Parathyroid adenoma (tissue), 2 donors: Measurements from ENCODE around the gene C15orf62.

Experiments
- H2AFZ ChIP-seq: fragments of 300-600 bp; sonication (generic); one replicate; pipeline ENCODE4 v1.7.0; 2017; ENCODE audit warnings: antibody characterized with exemption, mild to moderate bottlenecking
- H3K27ac ChIP-seq: fragments of 300-600 bp; sonication (generic); one replicate; pipeline ENCODE4 v1.7.0; 2017
- H3K27me3 ChIP-seq: fragments of 300-600 bp; sonication (generic); one replicate; pipeline ENCODE4 v1.7.0; 2017; ENCODE audit warnings: low read length; ENCODE audit not compliant: control insufficient read depth, insufficient read depth
- H3K36me3 ChIP-seq: fragments of 300-600 bp; sonication (generic); one replicate; pipeline ENCODE4 v1.7.0; 2017; ENCODE audit warnings: low read length; ENCODE audit not compliant: control insufficient read depth, insufficient read depth
- H3K4me1 ChIP-seq: fragments of 300-600 bp; sonication (generic); one replicate; pipeline ENCODE4 v1.7.0; 2017; ENCODE audit warnings: control low read depth
- H3K4me2 ChIP-seq: fragments of 300-600 bp; sonication (generic); one replicate; pipeline ENCODE4 v1.7.0; 2017; ENCODE audit warnings: low read length
- H3K4me3 ChIP-seq: fragments of 300-600 bp; sonication (generic); one replicate; pipeline ENCODE4 v1.7.0; 2017; ENCODE audit warnings: low read depth, low read length
- H3K79me2 ChIP-seq: fragments of 300-600 bp; sonication (generic); one replicate; pipeline ENCODE4 v1.7.0; 2017; ENCODE audit warnings: control low read depth
- H3K9ac ChIP-seq: fragments of 300-600 bp; sonication (generic); one replicate; pipeline ENCODE4 v1.7.0; 2017; ENCODE audit warnings: mild to moderate bottlenecking
- H3K9me3 ChIP-seq: fragments of 300-600 bp; sonication (generic); one replicate; pipeline ENCODE4 v1.7.0; 2017; ENCODE audit warnings: low read length; ENCODE audit not compliant: control insufficient read depth
- TF ChIP-seq, protein P1 (sequence below): fragments of 300-600 bp; sonication (generic); IDR thresholded peaks from one replicate; pipeline ENCODE4 v1.7.0; 2017; ENCODE audit warnings: antibody characterized with exemption, mild to moderate bottlenecking
- donor health status: primary hyperparathyroidism.

The C15orf62 gene

DNA sequence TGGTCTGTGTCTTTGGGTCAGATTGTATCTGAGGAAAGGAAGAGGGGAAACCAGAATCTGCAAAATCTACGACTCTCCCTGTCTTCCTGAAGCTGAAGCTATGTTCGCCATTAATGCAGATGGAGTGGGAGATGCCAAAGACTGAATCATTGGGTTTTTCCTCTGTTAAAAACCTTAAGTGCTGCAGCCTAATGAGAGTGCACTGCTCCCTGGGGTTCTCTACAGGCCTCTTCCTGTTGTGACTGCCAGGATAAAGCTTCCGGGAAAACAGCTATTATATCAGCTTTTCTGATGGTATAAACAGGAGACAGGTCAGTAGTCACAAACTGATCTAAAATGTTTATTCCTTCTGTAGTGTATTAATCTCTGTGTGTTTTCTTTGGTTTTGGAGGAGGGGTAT is 38.7 kb upstream of the C15orf62 start:
- Histone ChIP-seq H3K4me3 (no peak overlapping the region), H3K27ac (no peak overlapping the region), H3K9me3 (no peaks in the 10 kb centered on the region), H3K27me3 (no peaks in the 10 kb centered on the region), H3K4me1 (no peaks in the 10 kb centered on the region), H3K4me2 (no peak overlapping the region), H3K36me3 (no peaks in the 10 kb centered on the region), H3K79me2 (no peaks in the 10 kb centered on the region), H3K9ac (no peak overlapping the region), H2AFZ (no peak overlapping the region)
- TF ChIP-seq, protein P1, sequence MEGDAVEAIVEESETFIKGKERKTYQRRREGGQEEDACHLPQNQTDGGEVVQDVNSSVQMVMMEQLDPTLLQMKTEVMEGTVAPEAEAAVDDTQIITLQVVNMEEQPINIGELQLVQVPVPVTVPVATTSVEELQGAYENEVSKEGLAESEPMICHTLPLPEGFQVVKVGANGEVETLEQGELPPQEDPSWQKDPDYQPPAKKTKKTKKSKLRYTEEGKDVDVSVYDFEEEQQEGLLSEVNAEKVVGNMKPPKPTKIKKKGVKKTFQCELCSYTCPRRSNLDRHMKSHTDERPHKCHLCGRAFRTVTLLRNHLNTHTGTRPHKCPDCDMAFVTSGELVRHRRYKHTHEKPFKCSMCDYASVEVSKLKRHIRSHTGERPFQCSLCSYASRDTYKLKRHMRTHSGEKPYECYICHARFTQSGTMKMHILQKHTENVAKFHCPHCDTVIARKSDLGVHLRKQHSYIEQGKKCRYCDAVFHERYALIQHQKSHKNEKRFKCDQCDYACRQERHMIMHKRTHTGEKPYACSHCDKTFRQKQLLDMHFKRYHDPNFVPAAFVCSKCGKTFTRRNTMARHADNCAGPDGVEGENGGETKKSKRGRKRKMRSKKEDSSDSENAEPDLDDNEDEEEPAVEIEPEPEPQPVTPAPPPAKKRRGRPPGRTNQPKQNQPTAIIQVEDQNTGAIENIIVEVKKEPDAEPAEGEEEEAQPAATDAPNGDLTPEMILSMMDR: no peak

DNA sequence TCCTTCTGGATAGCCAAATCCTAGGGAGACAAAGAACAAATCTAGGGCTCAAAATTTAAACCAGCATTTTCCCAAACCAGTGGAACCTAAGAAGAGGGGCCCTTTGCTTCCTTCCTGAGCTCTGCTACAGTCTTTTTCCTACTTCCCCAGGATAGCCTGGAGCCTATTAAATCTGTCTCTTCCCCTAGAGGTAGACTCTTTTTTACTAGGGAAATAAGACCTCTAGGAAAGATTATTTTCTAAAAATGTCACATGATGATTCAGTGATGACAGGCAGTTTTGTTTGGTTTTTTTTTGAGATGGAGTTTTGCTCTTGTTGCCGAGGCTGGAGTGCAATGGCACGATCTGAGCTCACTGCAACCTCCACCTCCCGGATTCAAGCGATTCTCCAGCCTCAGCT is 33.2 kb upstream of the C15orf62 start:
- Histone ChIP-seq H3K9ac (no peak overlapping the region), H3K36me3 (no peaks in the 10 kb centered on the region), H3K27ac (no peak overlapping the region), H3K27me3 (no peaks in the 10 kb centered on the region), H3K79me2 (no peaks in the 10 kb centered on the region), H3K4me3 (no peak overlapping the region), H2AFZ (no peak overlapping the region), H3K4me1 (no peaks in the 10 kb centered on the region), H3K4me2 (no peak overlapping the region), H3K9me3 (no peaks in the 10 kb centered on the region)
- TF ChIP-seq, protein P1: no peak

DNA sequence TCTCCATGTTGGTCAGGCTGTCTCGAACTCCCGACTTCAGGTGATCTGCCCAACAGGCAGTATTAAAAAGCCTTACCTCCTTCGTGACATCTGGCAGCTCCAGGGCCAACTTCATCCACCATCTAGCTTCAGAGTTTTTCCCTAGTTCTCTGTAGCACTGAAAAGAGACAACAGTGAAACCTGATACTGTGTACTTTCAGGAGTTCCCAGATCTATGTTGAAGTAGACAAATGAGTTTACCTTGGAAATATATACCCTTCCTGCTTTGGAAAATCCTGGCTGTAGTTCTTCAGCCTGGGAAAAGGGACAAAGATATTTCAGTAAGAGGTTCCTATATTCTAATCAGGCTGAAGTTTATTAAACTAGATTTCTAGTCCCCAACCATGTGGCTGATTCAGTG is 32.7 kb upstream of the C15orf62 start:
- Histone ChIP-seq H3K9me3 (no peaks in the 10 kb centered on the region), H3K4me2 (no peak overlapping the region), H3K9ac (no peak overlapping the region), H3K36me3 (no peaks in the 10 kb centered on the region), H3K4me1 (no peaks in the 10 kb centered on the region), H3K27ac (no peak overlapping the region), H3K27me3 (no peaks in the 10 kb centered on the region), H3K4me3 (no peak overlapping the region), H3K79me2 (no peaks in the 10 kb centered on the region), H2AFZ (no peak overlapping the region)
- TF ChIP-seq, protein P1: no peak

DNA sequence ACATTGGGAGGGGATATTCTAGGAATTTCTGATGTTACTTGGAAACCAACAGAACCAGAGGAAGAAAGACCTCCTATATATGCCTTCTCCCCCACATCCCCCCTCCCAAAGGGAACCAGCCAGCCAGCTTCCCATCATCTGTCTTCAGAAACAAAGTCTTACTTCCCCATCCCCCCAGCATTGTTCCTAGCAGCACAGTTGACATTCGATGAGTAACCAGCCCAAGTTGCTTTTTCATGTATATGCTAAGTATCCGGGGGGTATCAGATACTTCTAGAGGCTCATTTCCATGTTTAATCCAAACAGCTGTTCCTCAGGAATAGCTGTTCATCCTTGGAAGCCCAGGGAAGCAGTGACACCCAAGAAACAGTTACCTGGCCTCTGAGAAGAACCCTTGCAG is 30.7 kb upstream of the C15orf62 start:
- Histone ChIP-seq H2AFZ (no peak overlapping the region), H3K36me3 (no peaks in the 10 kb centered on the region)

DNA sequence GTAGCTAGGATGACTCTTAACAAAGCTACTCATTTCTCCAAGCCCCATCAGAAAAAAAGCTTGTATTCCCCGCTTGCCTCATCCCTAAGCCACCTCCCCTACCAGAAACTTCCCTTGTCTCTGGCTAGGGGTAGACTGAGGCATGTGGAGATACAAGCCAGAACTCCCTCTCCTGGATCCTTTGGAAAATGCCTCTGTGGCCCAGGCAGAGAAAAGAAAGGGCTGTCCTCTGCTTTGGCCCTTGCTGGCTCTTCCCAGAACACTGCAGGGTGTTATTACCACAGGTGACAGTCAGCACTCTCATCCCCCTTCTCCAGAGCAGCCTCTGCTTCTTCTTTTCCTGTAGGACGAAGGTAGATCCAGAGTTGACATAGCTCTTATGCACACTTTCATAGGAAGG is 29.9 kb upstream of the C15orf62 start:
- TF ChIP-seq, protein P1: no peak
- Histone ChIP-seq H3K4me3 (no peak overlapping the region), H3K9ac (no peak overlapping the region), H3K4me2 (no peak overlapping the region), H2AFZ (no peak overlapping the region), H3K79me2 (no peaks in the 10 kb centered on the region), H3K9me3 (no peaks in the 10 kb centered on the region), H3K27me3 (no peaks in the 10 kb centered on the region), H3K36me3 (no peaks in the 10 kb centered on the region), H3K4me1 (no peaks in the 10 kb centered on the region), H3K27ac (no peak overlapping the region)

More for the DNA sequence above, 30.7 kb upstream of the C15orf62 start:
- H3K4me2 ChIP-seq: no peak overlapping the region
- H3K4me3 ChIP-seq: no peak overlapping the region
- H3K9me3 ChIP-seq: no peaks in the 10 kb centered on the region
- no peak overlapping the region for H3K27ac ChIP-seq
- TF ChIP-seq, protein P1: no peak
- no peaks in the 10 kb centered on the region for H3K4me1 ChIP-seq
- H3K27me3 ChIP-seq: no peaks in the 10 kb centered on the region
- no peak overlapping the region for H3K9ac ChIP-seq
- no peaks in the 10 kb centered on the region for H3K79me2 ChIP-seq
